ENCODE data around the gene TAGLN. TPM values are rescaled to one million over a fixed set of nuclear protein-coding genes. Genes with fewer than 3 reads are reported as not detected.

The TAGLN gene
- total and polyA plus RNA-seq, 3 donors from 2014 or later = 167 to 800 (median 187) TPM

DNA sequence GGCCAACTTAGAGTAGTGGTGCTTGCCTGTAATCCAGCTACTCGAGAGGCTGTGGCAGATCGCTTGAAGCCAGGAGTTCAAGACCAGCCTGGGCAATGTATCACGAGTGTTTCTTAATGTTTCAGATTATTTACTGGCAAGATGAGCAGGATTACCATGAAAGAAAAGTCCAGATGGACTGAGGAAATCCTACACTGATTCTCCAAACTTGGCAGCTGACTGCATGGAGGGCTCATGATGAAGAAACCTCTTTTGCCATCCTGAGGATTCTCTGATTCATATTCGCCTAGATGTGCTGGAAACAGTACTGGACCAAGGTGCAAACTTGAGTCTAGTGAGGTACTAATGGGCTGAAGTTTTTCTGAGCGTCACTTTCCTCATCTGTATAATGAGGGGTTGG, 23.4 kb upstream of the TAGLN start:
- Histone ChIP-seq H3K4me1 (peaks cover 32% of the 10 kb centered on the region), H3K27me3 (no peaks in the 10 kb centered on the region), H3K9me3 (no peaks in the 10 kb centered on the region), H3K4me3 (no peak overlapping the region), H3K27ac (no peak overlapping the region), H3K36me3 (ENCODE audit: low read depth, missing control alignments) (no peaks in the 10 kb centered on the region)
- WGBS, 2 donors = 83 to 84% methylated on average over 5 of the region's 5 CpGs
- TF ChIP-seq, protein P1, sequence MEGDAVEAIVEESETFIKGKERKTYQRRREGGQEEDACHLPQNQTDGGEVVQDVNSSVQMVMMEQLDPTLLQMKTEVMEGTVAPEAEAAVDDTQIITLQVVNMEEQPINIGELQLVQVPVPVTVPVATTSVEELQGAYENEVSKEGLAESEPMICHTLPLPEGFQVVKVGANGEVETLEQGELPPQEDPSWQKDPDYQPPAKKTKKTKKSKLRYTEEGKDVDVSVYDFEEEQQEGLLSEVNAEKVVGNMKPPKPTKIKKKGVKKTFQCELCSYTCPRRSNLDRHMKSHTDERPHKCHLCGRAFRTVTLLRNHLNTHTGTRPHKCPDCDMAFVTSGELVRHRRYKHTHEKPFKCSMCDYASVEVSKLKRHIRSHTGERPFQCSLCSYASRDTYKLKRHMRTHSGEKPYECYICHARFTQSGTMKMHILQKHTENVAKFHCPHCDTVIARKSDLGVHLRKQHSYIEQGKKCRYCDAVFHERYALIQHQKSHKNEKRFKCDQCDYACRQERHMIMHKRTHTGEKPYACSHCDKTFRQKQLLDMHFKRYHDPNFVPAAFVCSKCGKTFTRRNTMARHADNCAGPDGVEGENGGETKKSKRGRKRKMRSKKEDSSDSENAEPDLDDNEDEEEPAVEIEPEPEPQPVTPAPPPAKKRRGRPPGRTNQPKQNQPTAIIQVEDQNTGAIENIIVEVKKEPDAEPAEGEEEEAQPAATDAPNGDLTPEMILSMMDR (IDR thresholded peaks at IDR 0.05) = no peak
- TF ChIP-seq POLR2A (IDR thresholded peaks at IDR 0.05) = no peak
- no peak for DNase-seq
- intact Hi-C loops (cut with DNase I; ENCODE audit: low total_unique reads) = no loop called here

DNA sequence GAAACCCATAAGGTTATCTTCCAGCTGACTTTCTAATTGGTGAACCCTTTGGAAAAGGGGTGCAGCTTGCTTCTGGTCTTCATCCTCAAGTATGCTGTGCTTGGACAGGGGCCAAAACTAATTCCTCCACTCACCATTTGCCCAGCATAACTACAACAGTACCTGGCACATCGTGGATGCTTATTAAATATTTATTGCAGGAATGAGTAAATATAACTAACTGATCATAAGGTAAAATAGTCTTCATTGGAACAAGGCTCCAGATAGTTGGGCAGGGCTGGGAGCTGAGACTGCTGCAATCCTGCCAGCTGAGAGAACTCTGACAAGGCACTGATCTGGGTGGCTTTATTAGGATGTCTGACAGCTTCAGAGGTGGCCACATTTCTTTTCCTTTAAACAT, 23.0 kb upstream of the TAGLN start:
- no peaks in the 10 kb centered on the region for H3K9me3 ChIP-seq
- 66 to 100% methylated on average over 1 of the region's 1 CpG for WGBS, 2 donors
- no peaks in the 10 kb centered on the region for H3K27me3 ChIP-seq
- no peak overlapping the region for H3K27ac ChIP-seq
- peaks cover 35% of the 10 kb centered on the region for H3K4me1 ChIP-seq
- TF ChIP-seq POLR2A (IDR thresholded peaks at IDR 0.05) = no peak
- TF ChIP-seq, protein P1 (IDR thresholded peaks at IDR 0.05) = no peak
- peak; percentile 11 for DNase-seq
- H3K4me3 ChIP-seq = no peak overlapping the region
- no peaks in the 10 kb centered on the region for H3K36me3 ChIP-seq (ENCODE audit: low read depth, missing control alignments)
- intact Hi-C loops (cut with DNase I; ENCODE audit: low total_unique reads) = no loop called here

DNA sequence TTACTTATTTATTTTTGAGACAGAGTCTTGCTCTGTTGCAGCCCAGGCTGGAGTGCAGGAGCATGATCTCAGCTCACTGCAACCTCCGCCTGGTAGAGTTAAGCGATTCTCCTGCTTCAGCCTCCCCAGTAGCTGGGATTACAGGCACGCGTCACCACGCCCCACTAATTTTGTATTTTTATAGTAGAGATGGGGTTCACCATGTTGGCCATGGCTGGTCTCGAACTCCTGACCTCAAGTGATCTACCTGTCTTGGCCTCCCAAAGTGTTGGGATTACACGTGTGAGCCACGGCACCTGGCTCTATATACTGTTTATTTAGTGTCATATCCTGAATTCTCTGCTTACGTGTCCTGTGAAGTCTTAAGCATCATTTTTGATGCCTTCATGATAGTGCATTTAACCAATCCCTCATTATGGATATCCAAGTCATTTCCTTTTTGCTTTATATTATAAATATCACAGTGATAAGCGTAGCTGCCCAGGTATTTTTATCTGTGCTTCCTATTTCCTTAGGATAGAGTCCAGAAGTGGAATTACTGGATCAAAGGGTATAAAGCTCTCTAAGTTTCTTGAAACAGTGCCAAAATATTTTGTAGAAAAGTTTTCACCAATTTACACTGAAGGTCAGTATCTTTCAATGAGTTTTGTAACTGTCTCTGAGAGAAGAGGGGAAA, 21.5 kb upstream of the TAGLN start:
- Histone ChIP-seq H3K27ac (peak overlapping the region; percentile 8 to 98), H3K9me3 (no peaks in the 10 kb centered on the region), H3K4me3 (peak overlapping the region; percentile 97 to 99), H3K4me1 (peaks cover 24% of the 10 kb centered on the region), H3K36me3 (ENCODE audit: low read depth, missing control alignments) (no peaks in the 10 kb centered on the region), H3K27me3 (no peaks in the 10 kb centered on the region)
- peak; percentile 12 for DNase-seq
- intact Hi-C loops (cut with DNase I; ENCODE audit: low total_unique reads) = no loop called here
- WGBS, 2 donors = 74 to 86% methylated on average over 10 of the region's 10 CpGs
- TF ChIP-seq, protein P1 (IDR thresholded peaks at IDR 0.05) = no peak
- no peak for TF ChIP-seq POLR2A (IDR thresholded peaks at IDR 0.05)

DNA sequence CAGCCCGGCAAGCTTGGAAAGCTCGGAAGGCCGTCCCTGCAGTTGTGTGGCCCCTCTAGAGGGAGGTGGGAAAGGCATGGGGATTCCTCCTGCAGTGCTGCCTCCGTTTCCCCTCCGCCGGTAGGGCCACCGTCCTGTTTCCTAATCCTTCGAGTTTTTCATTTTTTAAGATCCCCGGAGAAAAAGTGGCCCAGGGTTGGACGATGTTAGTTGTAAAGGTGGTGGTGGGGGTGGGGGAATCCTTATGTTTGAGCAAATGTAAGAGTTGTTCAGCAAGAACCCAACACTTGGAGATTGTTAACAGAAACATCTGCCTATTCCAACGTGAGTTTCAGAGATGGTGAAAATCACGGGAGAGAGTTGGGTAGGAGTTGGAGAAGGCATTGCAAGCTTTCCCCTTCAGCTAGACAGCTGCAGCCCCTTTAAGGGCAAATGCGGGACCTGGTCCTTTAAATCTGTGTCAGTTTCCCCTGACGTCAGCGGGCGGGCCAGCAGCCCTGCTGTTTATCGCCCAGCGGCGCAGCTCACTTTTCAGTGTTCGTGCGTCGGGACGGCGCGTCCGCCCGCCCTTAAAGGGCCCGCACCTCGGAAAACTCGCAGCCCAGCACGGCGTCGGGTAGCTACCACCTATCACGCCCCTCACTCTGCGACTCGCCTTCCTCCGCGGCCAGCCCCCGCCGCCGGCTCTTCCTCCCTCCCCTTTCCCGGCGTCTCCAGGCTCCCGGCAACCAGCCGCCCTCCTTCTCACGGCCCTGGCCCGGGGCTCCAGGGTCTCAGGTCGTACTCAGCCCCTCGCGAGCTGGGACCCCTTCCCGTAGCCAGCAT, 20.7 kb upstream of the TAGLN start, which contains the start of gene SIDT2:
SIDT2 (plus strand) TSS at position 534 of the 825 bp plus-strand sequence. CDS start 521 bp downstream, outside the sequence.
- Histone ChIP-seq H3K36me3 (ENCODE audit: low read depth, missing control alignments) (no peaks in the 10 kb centered on the region), H3K9me3 (no peaks in the 10 kb centered on the region), H3K4me1 (peaks cover 18% of the 10 kb centered on the region), H3K27me3 (no peaks in the 10 kb centered on the region), H3K27ac (peak within 1 kb of the TSS; percentile 94 to 98), H3K4me3 (peak within 1 kb of the TSS; percentile 97 to 99)
- intact Hi-C loops (cut with DNase I; ENCODE audit: low total_unique reads) = no loop called here
- TF ChIP-seq, protein P1 (IDR thresholded peaks at IDR 0.05) = peak in 1 of 3 experiments; percentile 38
- peak; percentile 95 for TF ChIP-seq POLR2A (IDR thresholded peaks at IDR 0.05)
- peak; percentile 98 for DNase-seq
- 1 to 3% methylated on average over 19 to 51 of the region's 51 CpGs for WGBS, 2 donors

Measured in testis (tissue), 3 donors.